HS-5 (cell line): ENCODE data around the gene CATSPER1.

Experiments
- DNase-seq: peaks from one replicate; pipeline ENCODE4 v3.0.0-alpha.2; 2012; ENCODE audit warnings: low read depth

Gene CATSPER1

DNA sequence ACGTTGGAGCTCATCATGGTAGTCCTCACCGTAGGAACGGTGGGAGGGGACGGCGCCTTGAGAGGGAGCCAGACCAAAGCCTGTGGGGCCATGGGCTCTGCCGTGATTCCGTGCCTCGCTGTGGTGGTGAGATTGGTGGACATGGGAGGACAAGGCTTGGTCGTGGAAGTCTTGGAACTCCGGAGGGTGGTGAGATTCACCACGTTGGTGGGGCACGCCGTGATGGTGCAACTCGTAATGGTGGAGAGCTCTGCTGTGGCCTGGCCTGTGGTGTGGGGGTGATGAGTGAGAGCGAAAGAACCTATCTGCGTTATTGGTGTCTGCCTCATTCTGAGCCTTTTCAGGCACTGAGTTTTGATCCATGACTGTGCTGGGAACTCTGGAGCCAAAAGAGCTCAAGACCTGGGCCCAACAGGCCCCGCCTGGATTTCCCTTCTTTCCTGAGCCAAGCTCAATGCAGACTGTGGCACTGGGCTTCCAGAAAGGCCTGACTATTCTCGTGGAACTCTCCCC is at the start of gene CATSPER1:
TSS of gene CATSPER1 (minus strand) at position 463 of the 513 bp plus-strand sequence. CDS start at position 363, 100 bp downstream.
- DNase-seq = no peak

DNA sequence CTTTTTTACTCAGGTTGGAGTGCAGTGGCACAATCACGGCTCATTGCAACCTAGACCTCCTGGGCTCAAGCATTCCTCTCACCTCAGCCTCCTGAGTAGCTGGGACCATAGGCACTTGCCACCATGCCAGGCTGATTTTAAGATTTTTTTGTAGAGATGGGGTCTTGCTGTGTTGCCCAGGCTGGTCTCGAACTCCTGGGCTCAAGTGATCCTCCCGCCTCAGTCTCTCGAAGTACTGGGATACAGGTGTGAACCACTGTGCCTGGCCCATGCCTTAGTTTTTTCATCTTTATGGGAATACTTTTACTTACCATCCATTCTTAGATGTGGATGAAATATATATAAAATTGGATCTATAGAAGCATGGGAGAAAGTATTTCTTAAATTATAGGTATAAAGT is 49.0 kb upstream of the CATSPER1 start:
- no peak for DNase-seq

DNA sequence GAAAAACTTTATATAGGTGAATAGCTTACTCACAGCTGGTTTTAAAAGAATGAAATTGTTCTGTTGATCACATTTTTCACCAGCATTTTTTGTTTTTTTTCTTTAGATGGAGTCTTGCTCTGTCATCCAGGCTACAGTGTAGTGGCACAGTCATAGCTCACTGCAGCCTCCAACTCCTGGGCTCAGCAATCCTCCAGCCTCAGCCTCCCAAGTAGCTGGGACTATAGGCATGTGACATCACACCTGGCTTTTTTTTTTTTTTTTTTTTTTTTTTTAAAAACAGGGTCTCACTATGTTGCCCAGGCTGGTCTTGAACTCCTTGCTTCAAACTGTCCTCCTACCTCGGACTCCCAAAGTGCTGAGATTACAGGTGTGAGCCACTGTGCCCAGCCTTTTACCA is 47.4 kb upstream of the CATSPER1 start:
- DNase-seq = no peak

GRCh38 chr11:66072518-66072917 is 46.2 kb upstream of the CATSPER1 start:
- DNase-seq = no peak

- no peak for DNase-seq
These were observed 45.8 kb upstream of the CATSPER1 start for GRCh38 chr11:66072081-66072480.

DNA sequence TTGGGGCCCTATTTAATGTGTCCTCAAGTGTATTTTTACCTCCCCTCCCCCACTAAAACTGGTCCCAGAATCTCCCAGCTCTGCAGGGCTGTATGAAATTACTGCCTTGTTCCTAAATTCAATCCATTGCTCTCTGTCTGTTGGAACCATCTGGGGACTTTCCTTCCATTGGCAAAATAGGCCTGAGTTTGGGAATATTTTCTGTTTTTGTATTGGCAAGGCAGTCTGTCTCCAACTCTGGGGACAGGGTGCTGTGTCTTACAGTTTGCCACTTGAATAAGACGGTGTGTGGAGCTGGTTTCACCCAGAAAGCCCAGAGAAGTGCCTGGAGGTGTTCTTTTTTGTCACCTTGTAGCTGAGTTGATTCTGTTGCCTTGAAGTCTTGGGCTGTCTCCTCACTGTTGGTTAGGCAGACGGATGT is 45.1 kb upstream of the CATSPER1 start:
- no peak for DNase-seq

DNA sequence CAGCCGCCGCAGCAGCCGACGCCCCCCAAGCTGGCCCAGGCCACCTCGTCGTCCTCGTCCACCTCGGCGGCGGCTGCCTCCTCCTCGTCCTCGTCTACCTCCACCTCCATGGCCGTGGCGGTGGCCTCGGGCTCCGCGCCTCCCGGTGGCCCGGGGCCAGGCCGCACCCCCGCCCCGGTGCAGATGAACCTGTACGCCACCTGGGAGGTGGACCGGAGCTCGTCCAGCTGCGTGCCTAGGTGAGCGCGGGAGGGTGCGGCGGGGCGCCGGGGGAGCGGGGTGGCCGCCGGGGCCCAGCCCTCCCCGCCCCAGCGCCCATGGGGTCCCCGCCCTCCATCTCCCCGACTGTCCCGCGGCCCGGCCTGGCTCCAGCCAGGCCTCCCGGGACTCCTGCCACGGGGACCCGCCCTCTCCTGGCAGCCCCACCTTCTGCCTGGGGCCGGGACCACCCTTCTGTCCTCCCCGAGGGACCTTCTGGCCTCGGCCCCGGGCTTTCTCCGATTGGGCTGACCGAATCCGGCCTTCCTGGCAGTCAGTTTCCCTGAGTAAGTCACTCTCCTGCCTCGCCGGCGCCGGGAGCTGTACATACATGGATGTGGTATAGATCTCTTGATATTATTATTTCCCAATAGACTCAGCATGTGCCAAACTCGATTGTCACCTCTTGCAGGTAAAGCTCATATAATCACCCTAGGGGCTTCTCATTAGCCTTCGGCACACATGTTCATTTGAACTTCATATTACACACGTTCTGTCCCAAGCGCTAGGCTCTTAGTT is 44.5 kb upstream of the CATSPER1 start:
- no peak for DNase-seq

DNA sequence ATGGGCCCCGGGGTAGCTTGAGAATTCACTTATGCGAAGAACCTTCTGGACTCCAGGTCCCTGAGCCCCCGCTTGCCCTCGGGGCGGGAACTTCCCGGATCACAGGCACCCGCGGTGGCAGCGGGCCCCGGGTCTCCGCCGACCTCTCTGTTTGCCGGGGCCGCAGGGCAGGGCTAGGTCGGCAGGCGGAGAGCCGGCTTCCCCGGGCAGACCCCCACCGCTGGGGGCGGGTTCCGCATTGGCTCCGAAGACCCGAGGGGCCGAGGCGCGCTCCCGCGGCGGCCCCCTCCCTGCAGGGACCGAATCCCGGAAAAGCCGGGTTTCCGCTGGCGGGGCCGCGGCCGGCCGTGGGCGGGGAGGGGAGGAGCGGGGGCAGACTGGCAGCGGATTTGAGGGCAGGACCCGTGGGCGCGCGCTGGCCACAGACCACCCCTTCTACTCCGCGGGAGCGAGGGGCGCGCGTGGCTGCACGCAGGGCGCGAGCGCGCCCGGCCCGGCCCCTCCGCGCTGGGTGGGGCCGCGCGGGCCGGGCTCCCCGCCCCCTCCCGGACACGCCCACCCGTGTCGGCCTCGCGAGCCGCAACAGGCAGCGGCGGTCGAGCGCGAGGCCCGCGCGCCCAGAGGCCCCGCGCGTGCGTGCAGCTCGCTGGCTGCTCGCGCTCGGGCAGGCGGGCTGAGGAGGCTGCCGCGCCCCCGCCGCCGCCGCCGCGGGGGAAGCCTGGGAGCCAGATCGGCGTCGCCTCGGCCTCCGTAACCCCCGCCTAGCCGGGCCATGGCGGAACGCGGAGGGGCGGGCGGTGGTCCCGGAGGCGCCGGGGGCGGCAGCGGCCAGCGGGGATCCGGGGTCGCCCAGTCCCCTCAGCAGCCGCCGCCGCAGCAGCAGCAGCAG is 43.7 kb upstream of the CATSPER1 start, which contains the start of gene PACS1:
TSS of gene PACS1 (plus strand) at position 558 of the 889 bp plus-strand sequence. CDS start at position 773, 215 bp downstream.
- DNase-seq = no peak

DNA sequence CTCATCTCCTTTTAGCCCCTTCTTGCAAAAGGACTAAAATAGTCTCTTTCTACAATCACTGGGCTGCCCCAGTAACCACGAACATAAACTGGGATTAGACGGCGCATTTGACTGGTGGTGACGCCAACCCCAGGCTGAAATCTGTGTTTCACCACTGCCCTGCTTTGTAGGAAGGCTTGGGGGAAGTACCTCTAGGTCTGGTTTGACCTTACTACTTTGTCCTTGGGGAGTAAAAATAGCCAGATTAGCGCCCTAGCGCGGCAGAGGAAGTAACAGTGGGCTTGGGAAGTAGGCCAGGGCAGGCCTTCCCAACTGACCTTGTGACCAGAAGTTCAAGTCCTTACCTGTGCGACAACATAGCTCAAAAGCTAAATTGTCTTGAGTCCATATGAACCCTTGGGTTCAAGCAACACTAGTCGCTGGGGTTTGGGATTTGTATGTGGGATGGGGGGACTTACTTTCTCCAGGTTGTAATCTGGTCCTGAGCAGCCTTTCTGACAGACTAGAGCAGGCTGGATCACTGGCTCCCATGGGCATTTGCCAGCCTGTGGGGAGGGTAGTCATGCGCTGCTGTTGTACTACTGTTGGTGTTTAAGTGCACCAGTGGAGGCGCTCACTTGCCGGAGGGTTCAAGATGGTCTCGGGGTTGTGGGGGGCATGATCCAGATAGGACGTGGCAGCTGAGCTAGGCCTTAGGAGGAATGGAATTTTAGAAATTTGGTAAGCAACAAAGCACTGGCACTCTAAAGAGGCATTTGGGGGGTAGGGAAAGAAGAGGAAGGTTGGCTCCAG is 42.8 kb upstream of the CATSPER1 start:
- no peak for DNase-seq

DNA sequence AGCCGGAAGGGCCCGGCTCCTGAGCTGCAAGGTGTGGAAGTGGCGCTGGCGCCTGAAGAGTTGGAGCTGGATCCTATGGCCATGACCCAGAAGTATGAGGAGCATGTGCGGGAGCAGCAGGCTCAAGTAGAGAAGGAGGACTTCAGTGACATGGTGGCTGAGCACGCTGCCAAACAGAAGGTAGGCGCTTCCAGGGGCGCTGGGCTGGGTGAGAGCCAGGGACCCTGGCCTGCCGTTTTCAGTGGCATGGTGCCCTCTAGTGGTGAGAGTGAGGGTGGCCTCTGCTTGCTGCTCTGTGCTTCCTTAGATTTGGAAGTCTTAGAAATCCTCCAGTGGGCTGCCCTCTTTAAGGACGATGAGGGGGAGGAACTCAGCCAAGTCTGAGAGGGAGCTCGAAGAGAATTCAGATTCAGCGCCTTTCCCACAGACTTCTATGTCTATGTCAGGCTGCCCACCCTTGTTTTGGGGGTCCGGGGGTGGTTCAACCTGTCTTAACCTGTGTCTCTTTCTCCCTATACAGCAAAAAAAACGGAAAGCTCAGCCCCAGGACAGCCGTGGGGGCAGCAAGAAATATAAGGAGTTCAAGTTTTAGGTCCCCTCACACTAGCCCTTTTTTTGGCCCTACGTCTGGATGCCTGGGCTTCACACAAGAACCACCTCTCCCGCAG is 42.0 kb upstream of the CATSPER1 start:
- no peak for DNase-seq

GRCh38 chr11:66067640-66068039 is 41.4 kb upstream of the CATSPER1 start:
- no peak for DNase-seq

- DNase-seq = no peak
These were observed 40.5 kb upstream of the CATSPER1 start for GRCh38 chr11:66066751-66067150.

DNA sequence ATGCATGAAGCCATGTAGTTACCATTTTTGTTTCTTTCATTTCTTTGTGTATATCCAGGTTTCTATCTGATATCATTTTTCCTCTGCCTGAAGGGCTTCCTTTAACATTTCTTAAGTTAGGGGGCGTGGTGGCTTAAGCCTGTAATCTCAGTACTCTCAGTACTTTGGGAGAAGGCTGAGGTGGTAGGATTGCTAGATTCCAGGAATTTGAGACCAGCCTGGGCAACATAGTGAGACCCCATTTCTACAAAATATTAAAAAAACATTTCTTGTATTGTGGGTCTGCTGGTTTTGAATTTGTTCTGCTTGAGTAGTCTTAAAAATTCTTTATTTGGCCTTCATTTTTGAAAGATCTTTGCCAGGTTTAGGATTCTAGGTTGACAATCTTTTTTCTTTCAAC is 38.3 kb upstream of the CATSPER1 start:
- DNase-seq = no peak

DNA sequence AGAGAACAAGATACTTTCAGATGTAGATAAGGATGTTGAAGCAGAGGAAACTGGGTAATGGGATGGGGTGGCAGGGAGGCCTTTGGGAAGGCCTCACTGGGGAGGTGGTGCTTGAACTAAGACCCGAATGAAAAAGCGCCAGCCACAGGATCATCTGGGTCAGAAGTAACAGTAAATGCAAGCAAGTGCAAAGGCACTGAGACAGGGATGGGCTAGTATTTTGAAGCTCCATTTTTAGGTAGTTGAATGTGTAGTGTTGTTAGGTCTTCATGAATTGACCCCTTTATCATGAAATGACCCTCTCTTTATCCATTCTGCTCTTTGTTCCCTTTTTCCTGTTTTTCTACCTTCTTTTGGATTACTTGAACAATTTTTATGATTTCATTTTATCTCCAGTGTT is 37.6 kb upstream of the CATSPER1 start:
- no peak for DNase-seq

GRCh38 chr11:66062408-66062807 is 36.1 kb upstream of the CATSPER1 start:
- DNase-seq = no peak

GRCh38 chr11:66061268-66061667 is 35.0 kb upstream of the CATSPER1 start:
- DNase-seq = no peak

DNA sequence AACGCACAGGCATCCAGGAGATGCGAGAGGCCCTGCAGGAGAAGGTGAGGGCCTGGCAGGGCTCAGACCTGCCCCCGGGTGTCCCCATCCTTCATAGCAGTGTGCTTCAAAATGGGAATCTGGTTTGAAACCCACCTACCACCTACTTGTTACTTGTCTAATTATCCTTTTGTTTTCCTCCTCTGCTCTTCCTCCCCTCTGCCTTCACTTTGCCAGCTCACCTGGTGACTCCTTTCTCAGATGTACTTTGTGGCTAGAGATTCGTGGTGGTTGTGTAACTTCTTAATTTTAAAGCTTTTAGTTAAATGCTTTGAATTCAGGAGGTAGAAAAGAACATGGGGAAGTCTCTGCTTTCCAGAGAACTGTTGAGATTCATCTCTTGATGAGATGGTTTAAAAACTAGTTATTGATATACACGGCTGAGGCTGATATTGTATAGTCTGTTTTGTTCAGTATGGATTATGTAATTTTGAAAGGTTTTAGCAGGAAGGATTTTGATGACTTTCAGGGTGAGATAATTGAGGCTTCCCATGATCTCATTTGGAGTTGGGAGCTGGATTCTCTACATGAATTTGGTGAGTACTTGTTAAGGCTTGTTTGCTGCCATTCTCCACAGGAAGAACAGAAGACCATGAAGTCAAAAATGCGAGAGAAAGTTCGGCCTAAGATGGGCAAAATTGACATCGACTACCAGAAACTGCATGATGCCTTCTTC is 33.8 kb upstream of the CATSPER1 start:
- DNase-seq = no peak

GRCh38 chr11:66056501-66056900 is 30.2 kb upstream of the CATSPER1 start:
- no peak for DNase-seq

DNA sequence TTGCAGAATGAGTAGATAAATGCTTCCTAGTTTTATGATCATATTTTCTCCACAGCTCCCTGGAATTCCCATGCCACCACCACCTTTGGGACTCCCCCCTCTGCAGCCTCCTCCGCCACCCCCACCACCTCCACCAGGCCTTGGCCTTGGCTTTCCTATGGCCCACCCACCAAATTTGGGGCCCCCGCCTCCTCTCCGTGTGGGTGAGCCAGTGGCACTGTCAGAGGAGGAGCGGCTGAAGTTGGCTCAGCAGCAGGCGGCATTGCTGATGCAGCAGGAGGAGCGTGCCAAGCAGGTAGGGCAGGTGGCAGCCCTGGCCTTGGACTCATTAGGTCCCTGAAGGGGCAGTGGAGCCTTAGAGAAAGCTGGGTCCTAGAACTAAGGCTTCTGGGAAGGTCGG is 28.7 kb upstream of the CATSPER1 start:
- no peak for DNase-seq

GRCh38 chr11:66052664-66052982 is 26.3 kb upstream of the CATSPER1 start:
- DNase-seq = no peak
